ENCODE measurements around the gene STS.

DNA sequence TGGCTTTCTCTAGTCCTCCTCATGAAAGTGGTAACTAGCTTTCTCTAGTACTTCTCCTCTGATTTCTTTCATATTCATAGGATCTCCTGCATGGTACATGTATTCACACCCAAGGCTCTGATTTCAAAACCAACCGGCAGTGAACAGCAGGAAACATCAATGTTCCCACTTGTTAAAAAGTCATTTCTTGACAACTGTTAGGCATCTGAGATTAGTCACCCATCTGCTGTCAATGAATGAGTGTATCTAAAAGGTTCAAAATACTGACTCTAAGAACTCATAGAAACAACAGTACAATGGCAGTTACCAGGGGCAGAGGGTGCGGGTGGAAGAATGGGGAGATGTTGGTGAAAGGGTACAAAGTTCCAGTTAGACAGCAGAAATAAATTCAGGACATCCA, 31.9 kb downstream of the STS start:
- TF ChIP-seq, protein P1, sequence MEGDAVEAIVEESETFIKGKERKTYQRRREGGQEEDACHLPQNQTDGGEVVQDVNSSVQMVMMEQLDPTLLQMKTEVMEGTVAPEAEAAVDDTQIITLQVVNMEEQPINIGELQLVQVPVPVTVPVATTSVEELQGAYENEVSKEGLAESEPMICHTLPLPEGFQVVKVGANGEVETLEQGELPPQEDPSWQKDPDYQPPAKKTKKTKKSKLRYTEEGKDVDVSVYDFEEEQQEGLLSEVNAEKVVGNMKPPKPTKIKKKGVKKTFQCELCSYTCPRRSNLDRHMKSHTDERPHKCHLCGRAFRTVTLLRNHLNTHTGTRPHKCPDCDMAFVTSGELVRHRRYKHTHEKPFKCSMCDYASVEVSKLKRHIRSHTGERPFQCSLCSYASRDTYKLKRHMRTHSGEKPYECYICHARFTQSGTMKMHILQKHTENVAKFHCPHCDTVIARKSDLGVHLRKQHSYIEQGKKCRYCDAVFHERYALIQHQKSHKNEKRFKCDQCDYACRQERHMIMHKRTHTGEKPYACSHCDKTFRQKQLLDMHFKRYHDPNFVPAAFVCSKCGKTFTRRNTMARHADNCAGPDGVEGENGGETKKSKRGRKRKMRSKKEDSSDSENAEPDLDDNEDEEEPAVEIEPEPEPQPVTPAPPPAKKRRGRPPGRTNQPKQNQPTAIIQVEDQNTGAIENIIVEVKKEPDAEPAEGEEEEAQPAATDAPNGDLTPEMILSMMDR (IDR thresholded peaks at IDR 0.05; ENCODE audit: low read depth, low read length), result no peak
- no peak for TF ChIP-seq EZH2phosphoT487 (IDR thresholded peaks at IDR 0.05; ENCODE audit: low read depth)
